ENCODE measurements around the gene TAB3. TPM values are rescaled to one million over a fixed set of nuclear protein-coding genes. Genes with fewer than 3 reads are reported as not detected.

The TAB3 gene
- total RNA-seq, 3 donors from 2014 or later (not counting 1 experiment from before 2014, with no cell fraction given), result 20.4 to 26.1 (median 21.3) TPM

DNA sequence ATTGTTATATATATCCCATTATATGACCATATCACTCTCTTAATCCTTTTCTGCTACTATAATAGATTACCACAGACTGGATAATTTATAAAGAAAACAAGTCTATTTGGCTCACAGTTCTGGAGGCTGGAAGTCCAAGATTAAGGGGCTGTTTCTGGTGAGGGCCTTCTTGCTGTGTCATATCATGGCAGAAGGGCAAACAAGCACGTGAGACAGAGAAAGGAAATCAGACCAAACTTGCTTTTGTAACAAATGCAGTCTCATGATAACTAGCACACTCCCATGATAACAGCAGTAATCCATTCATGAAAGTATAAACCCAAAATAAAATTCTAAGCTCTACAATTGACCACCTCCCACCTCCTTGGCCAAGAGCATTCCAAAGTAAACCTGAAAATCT lies 16.3 kb upstream of the TAB3 start:
- DNase-seq (no peak), ATAC-seq (no peak)
- no peaks in the 10 kb centered on the region for H3K4me1 ChIP-seq (ENCODE audit: control insufficient read depth, insufficient read depth, low read length)
- H3K4me3 ChIP-seq (ENCODE audit: low read length), result no peak overlapping the region
- H3K27me3 ChIP-seq (ENCODE audit: control insufficient read depth, insufficient read depth, low read length), result no peaks in the 10 kb centered on the region
- intact Hi-C loops (cut with micrococcal nuclease), result no loop called here
- H3K9me3 Mint-ChIP-seq, result no peaks in the 10 kb centered on the region
- no peaks in the 10 kb centered on the region for H3K4me1 Mint-ChIP-seq
- no peaks in the 10 kb centered on the region for H3K9me3 ChIP-seq (ENCODE audit: control insufficient read depth, insufficient read depth, low read length)
- peaks cover 2 to 7% of the 10 kb centered on the region in 2 donors for H3K27me3 Mint-ChIP-seq (ENCODE audit: low read depth in 2 of 2)
- H3K36me3 ChIP-seq (ENCODE audit: control insufficient read depth, insufficient read depth, low read length), result no peaks in the 10 kb centered on the region
- H3K4me3 Mint-ChIP-seq, result no peak overlapping the region
- H3K27ac Mint-ChIP-seq, result no peak overlapping the region
- no peak overlapping the region for H3K27ac ChIP-seq (ENCODE audit: low read length)
- no peaks in the 10 kb centered on the region for H3K36me3 Mint-ChIP-seq
- 38% methylated on average over 1 of the region's 1 CpG for WGBS (ENCODE audit: insufficient coverage)
- TF ChIP-seq CTCF (IDR thresholded peaks at IDR 0.05), result no peak

DNA sequence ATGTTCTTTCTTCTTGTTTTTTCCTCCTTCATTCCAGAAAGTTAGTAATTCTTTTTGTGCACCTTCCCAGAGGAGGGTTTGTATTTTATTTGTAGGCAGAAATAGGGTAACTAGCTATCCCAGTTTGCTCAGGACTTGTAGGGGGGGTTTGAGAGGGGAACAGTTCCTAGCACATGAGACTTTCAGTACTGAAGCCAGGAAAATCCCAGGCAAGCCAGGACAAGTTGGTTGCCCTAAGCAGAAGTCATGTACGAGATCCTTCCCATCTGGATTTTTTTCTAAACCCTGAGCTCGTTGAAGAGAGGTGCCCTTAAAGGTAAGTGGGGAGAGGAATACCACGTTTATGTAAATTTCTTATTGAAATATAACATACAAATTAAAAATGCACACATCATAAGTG lies 15.6 kb upstream of the TAB3 start:
- H3K27me3 ChIP-seq (ENCODE audit: control insufficient read depth, insufficient read depth, low read length), result no peaks in the 10 kb centered on the region
- H3K4me1 ChIP-seq (ENCODE audit: control insufficient read depth, insufficient read depth, low read length), result no peaks in the 10 kb centered on the region
- WGBS (ENCODE audit: insufficient coverage), result 60% methylated on average over 1 of the region's 3 CpGs
- peaks cover 2 to 7% of the 10 kb centered on the region in 2 donors for H3K27me3 Mint-ChIP-seq (ENCODE audit: low read depth in 2 of 2)
- no peak for ATAC-seq
- no peak for DNase-seq
- no peaks in the 10 kb centered on the region for H3K9me3 Mint-ChIP-seq
- H3K36me3 Mint-ChIP-seq, result no peaks in the 10 kb centered on the region
- H3K9me3 ChIP-seq (ENCODE audit: control insufficient read depth, insufficient read depth, low read length), result no peaks in the 10 kb centered on the region
- intact Hi-C loops (cut with micrococcal nuclease), result no loop called here
- no peak overlapping the region for H3K4me3 Mint-ChIP-seq
- peaks cover 6% of the 10 kb centered on the region in 2 donors for H3K4me1 Mint-ChIP-seq
- H3K36me3 ChIP-seq (ENCODE audit: control insufficient read depth, insufficient read depth, low read length), result no peaks in the 10 kb centered on the region
- no peak for TF ChIP-seq CTCF (IDR thresholded peaks at IDR 0.05)
- H3K4me3 ChIP-seq (ENCODE audit: low read length), result no peak overlapping the region
- no peak overlapping the region for H3K27ac Mint-ChIP-seq
- no peak overlapping the region for H3K27ac ChIP-seq (ENCODE audit: low read length)

DNA sequence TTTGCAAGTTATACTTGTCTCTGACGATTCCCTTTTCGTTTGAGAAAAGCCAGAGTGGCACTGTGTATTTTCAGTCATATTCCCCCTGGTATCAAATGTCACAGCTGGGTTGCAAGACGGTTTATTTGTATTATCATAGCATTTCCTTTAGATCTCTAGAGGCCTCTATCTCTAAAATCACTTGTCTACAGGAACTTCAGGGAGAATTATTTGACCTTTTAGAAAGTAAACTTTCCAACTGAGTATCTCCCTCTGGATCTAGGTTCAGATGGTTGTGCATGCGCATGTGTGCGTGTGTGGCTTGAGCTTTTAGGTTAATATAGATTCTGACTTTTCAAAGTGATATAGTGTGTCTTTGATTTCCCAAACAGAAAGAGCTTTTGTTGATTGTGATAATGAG lies 15.1 kb upstream of the TAB3 start:
- H3K9me3 Mint-ChIP-seq, result no peaks in the 10 kb centered on the region
- intact Hi-C loops (cut with micrococcal nuclease), result no loop called here
- H3K4me3 ChIP-seq (ENCODE audit: low read length), result no peak overlapping the region
- DNase-seq (no peak), ATAC-seq (no peak)
- H3K27me3 ChIP-seq (ENCODE audit: control insufficient read depth, insufficient read depth, low read length), result no peaks in the 10 kb centered on the region
- H3K4me3 Mint-ChIP-seq, result no peak overlapping the region
- no peaks in the 10 kb centered on the region for H3K4me1 ChIP-seq (ENCODE audit: control insufficient read depth, insufficient read depth, low read length)
- no peak overlapping the region for H3K27ac Mint-ChIP-seq
- peaks cover 2 to 7% of the 10 kb centered on the region in 2 donors for H3K27me3 Mint-ChIP-seq (ENCODE audit: low read depth in 2 of 2)
- no peak for TF ChIP-seq CTCF (IDR thresholded peaks at IDR 0.05)
- no peak overlapping the region for H3K27ac ChIP-seq (ENCODE audit: low read length)
- no peaks in the 10 kb centered on the region for H3K9me3 ChIP-seq (ENCODE audit: control insufficient read depth, insufficient read depth, low read length)
- no peaks in the 10 kb centered on the region for H3K36me3 ChIP-seq (ENCODE audit: control insufficient read depth, insufficient read depth, low read length)
- 55% methylated on average over 5 of the region's 5 CpGs for WGBS (ENCODE audit: insufficient coverage)
- H3K4me1 Mint-ChIP-seq, result peaks cover 9 to 10% of the 10 kb centered on the region in 2 donors
- H3K36me3 Mint-ChIP-seq, result no peaks in the 10 kb centered on the region

DNA sequence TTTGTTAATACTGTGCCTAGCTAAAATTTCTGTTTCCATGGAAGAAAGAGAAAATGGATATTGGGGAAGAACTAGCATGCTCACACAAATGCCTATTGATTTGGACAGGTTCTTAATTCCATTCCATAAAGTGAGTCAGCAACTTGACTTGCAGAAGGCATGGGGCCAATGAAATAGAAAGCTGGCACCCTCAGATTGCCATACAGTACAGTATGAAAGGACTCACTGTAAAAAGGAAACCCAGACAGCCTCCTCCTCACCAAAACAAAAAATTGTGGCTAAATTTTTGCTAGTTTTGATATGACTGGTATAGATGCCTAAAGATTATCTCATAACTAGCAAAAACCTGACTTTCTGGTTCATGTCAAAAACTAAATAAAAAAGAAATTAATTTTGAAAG lies 11.2 kb upstream of the TAB3 start:
- peak overlapping the region in 1 of 2 donors; percentile 54 for H3K27ac Mint-ChIP-seq
- H3K9me3 Mint-ChIP-seq, result no peaks in the 10 kb centered on the region
- intact Hi-C loops (cut with micrococcal nuclease), result no loop called here
- H3K4me1 ChIP-seq (ENCODE audit: control insufficient read depth, insufficient read depth, low read length), result no peaks in the 10 kb centered on the region
- no peak overlapping the region for H3K4me3 Mint-ChIP-seq
- peaks cover 9 to 10% of the 10 kb centered on the region in 2 donors for H3K4me1 Mint-ChIP-seq
- H3K27ac ChIP-seq (ENCODE audit: low read length), result no peak overlapping the region
- peaks cover 2 to 5% of the 10 kb centered on the region in 2 donors for H3K27me3 Mint-ChIP-seq (ENCODE audit: low read depth in 2 of 2)
- no peaks in the 10 kb centered on the region for H3K36me3 ChIP-seq (ENCODE audit: control insufficient read depth, insufficient read depth, low read length)
- DNase-seq (no peak), ATAC-seq (no peak)
- H3K9me3 ChIP-seq (ENCODE audit: control insufficient read depth, insufficient read depth, low read length), result no peaks in the 10 kb centered on the region
- no peak overlapping the region for H3K4me3 ChIP-seq (ENCODE audit: low read length)
- H3K27me3 ChIP-seq (ENCODE audit: control insufficient read depth, insufficient read depth, low read length), result no peaks in the 10 kb centered on the region
- no peak for TF ChIP-seq CTCF (IDR thresholded peaks at IDR 0.05)
- H3K36me3 Mint-ChIP-seq, result no peaks in the 10 kb centered on the region
